ENCODE data around the gene TTC7B. TPM values are rescaled to one million over a fixed set of nuclear protein-coding genes. Genes with fewer than 3 reads are reported as not detected.

TTC7B gene
- total and polyA plus RNA-seq, 2 of the 8 experiments (the other 6 are each of a cell fraction or from before 2014, with no cell fraction given), result 23.7 to 34.0 TPM

- Histone ChIP-seq H3K27ac (ENCODE audit: low read depth, low read length) (no peak overlapping the region), H3K27me3 (replicated peaks in 1 of 4; ENCODE audit: control insufficient read depth in 3 of 4, extremely low read depth in 1 of 4, insufficient read depth in 3 of 4, low read length in 3 of 4) (no peaks in the 10 kb centered on the region), H3K4ac (replicated peaks; ENCODE audit: insufficient read length, low read depth, low read length) (no peak overlapping the region), H2BK5ac (ENCODE audit: low read depth, low read length) (no peak overlapping the region), H3K23ac (ENCODE audit: insufficient read length) (no peak overlapping the region), H2AFZ (ENCODE audit: low read length) (no peak overlapping the region), H3K4me2 (ENCODE audit: insufficient read depth in 1 of 2, low read depth in 2 of 2, low read length in 2 of 2) (no peak overlapping the region), H3K14ac (ENCODE audit: insufficient read length) (no peak overlapping the region), H3K9me3 (ENCODE audit: insufficient read depth in 2 of 2, low read depth in 1 of 2, low read length in 1 of 2) (0 out of 4 replicates have a peak, but pooled peaks cover 0 to 5% of the 10 kb centered on the region in 2 experiments), H2BK20ac (ENCODE audit: low read length) (no peak overlapping the region), H3K36me3 (ENCODE audit: control insufficient read depth in 2 of 4, insufficient read depth in 4 of 4, low read length in 3 of 4) (no peaks in the 10 kb centered on the region), H3K79me2 (ENCODE audit: control insufficient read depth in 1 of 2, insufficient read depth in 2 of 2, low read length in 2 of 2) (no peaks in the 10 kb centered on the region), H3K56ac (replicated peaks; ENCODE audit: insufficient read length, low read depth, low read length) (no peak overlapping the region), H2AK5ac (ENCODE audit: low read depth, low read length) (no peak overlapping the region), H3K18ac (ENCODE audit: extremely low read depth, low read length) (no peak overlapping the region), H4K91ac (replicated peaks; ENCODE audit: insufficient read length, low read length) (no peak overlapping the region), H2BK15ac (ENCODE audit: low read length) (no peak overlapping the region), H3K23me2 (ENCODE audit: low read depth, low read length) (no peaks in the 10 kb centered on the region), H3K9ac (replicated peaks in 1 of 4; ENCODE audit: extremely low read depth in 1 of 4, low read depth in 3 of 4, low read length in 3 of 4) (no peak overlapping the region), H4K5ac (ENCODE audit: insufficient read length, low read depth, low read length) (no peak overlapping the region), H4K8ac (ENCODE audit: extremely low read depth, insufficient read depth, low read length) (no peak overlapping the region), H3K79me1 (ENCODE audit: low read depth, low read length) (no peaks in the 10 kb centered on the region), H2BK12ac (ENCODE audit: low read depth, low read length) (0 out of 2 replicates have a peak overlapping the region, but pooled peaks have one; percentile 9), H3K4me1 (replicated peaks in 1 of 4; ENCODE audit: control insufficient read depth in 3 of 4, insufficient read depth in 4 of 4, low read length in 3 of 4) (no peaks in the 10 kb centered on the region), H4K20me1 (replicated peaks in 1 of 2; ENCODE audit: control insufficient read depth in 1 of 2, insufficient read depth in 2 of 2, low read length in 2 of 2) (no peaks in the 10 kb centered on the region), H2BK120ac (replicated peaks; ENCODE audit: low read depth, low read length) (no peak overlapping the region), H3K4me3 (ENCODE audit: extremely low read depth in 1 of 4, insufficient read depth in 2 of 4, low read depth in 3 of 4, low read length in 4 of 4) (no peak overlapping the region)
- DNase-seq (ENCODE audit: low read depth in 1 of 2, low spot score in 2 of 2) (no peak), FAIRE-seq (no peak)
- 96% methylated on average over 14 of the region's 18 CpGs; no CpG with 5 or more reads in 1 of the 2 experiments for WGBS, 2 experiments (ENCODE audit: extremely low coverage in 1 of 2, insufficient coverage in 1 of 2, insufficient read length in 1 of 2, insufficient replicate concordance in 2 of 2, low coverage in 1 of 2, low lambda C conversion rate in 2 of 2, missing lambda C conversion rate in 1 of 2)
- POLR2A ChIA-PET (ENCODE audit: partially characterized antibody), result interaction anchor here (1.2 kb wide), 1 partner anchor 127 kb away, joined by 4 read pairs; the partner anchor contains the start of gene CALM1
- CTCF ChIA-PET (ENCODE audit: partially characterized antibody), result interaction anchor here (0.6 to 4.1 kb wide), 6 partner anchors 21 to 293 kb away, joined by 3 to 23 read pairs (median 3); no protein-coding TSS in a partner anchor
- TF ChIP-seq GABPA (IDR thresholded peaks at IDR 0.05; ENCODE audit: borderline replicate concordance, insufficient read depth, low read length), result no peak
- TF ChIP-seq BCL11A (IDR thresholded peaks at IDR 0.05; ENCODE audit: low read depth in 2 of 2, low read length in 2 of 2), result no peak
- no peak for TF ChIP-seq RAD21 (IDR thresholded peaks at IDR 0.05 in 1 of 2, conservative IDR thresholded peaks at IDR 0.05 in 1 of 2; ENCODE audit: low read depth in 2 of 2, low read length in 2 of 2)
- TF ChIP-seq TAF1 (IDR thresholded peaks at IDR 0.05; ENCODE audit: low read depth, low read length), result no peak
- TF ChIP-seq NANOG (IDR thresholded peaks at IDR 0.05; ENCODE audit: insufficient read depth, low read depth, low read length, poor library complexity, severe bottlenecking), result no peak
- TF ChIP-seq BRCA1 (IDR thresholded peaks at IDR 0.05; ENCODE audit: low read depth, low read length), result no peak
These were observed 292.0 kb downstream of the TTC7B start for GRCh38 chr14:90523961-90524875.
